ENCODE results near the gene FMNL2.

The FMNL2 gene

DNA sequence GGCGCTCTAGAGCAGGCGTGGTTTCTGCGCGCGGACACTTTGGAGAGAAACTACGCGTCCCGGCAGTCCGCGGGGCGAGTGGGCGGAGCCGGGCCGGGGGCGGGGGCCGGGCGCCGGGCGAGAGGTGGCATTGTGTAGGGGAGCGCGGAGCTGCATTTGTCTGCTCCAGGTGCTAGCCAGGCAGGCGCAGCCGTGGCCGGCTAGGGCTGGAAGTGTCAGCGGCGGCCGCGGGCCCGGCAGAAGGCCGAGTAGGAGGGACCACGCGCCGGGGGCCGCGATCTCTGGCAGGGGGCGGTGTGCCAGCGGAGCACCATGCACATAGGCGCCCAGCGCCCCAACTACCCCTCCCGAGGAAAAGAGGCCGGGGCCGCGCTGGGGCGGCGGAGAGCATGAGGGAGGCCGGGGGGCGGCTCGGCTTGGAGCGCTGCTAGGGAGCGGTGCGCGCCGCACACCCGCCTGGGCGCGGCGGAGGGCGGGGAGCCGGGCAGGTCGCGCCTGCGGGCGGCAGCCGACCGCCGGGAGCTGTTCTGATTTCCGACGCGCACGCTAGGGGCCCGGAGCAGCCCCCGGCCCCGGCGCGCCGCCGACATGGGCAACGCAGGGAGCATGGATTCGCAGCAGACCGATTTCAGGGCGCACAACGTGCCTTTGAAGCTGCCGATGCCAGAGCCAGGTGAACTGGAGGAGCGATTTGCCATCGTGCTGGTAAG is at the start of gene FMNL2:
Gene FMNL2 (plus strand): TSS at position 159 of the 710 bp plus-strand sequence.
- no peak for DNase-seq (ENCODE audit: low read depth, low spot score)

DNA sequence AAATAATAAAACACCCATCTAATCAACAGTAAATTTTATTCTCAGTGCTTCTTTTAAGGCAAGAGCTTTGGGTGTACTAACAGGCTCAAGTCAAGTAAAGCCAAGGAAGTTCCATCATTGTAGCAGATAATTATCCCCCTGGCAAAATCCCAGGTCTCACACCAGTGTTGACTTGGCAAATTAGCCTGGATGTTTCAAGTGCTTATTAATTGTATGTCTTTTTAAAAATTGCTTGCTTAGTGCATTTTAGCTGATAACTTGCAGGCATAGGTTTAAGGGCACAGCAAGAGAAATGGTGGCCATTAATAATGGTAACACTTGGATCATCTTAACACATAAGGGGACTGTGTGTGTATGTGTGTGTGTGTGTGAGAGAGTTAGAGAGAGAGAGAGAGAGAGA is 42.0 kb upstream of the FMNL2 start:
- no peak overlapping the region for H3K9ac ChIP-seq (ENCODE audit: insufficient read length)
- H3K27ac ChIP-seq = no peak overlapping the region
- H3K4me3 ChIP-seq = no peak overlapping the region
- no peaks in the 10 kb centered on the region for H3K36me3 ChIP-seq (ENCODE audit: insufficient read depth, low read length)
- no peak for DNase-seq (ENCODE audit: low read depth, low spot score)
- TF ChIP-seq EZH2 (IDR thresholded peaks at IDR 0.05) = no peak
- TF ChIP-seq FOXP2 (optimal IDR thresholded peaks at IDR 0.05; ENCODE audit: control extremely low read depth, extremely low read length, insufficient read depth) = no peak
- no peak for TF ChIP-seq POLR2AphosphoS5 (IDR thresholded peaks at IDR 0.05; ENCODE audit: borderline replicate concordance, low read depth, low read length)
- no peaks in the 10 kb centered on the region for H3K9me3 ChIP-seq (ENCODE audit: low read depth, low read length)

More for the DNA sequence above, at the start of gene FMNL2:
- H3K27ac ChIP-seq = no peak within 1 kb of the TSS
- H3K36me3 ChIP-seq (ENCODE audit: insufficient read depth, low read length) = no peaks in the 10 kb centered on the region
- H3K4me3 ChIP-seq = peak within 1 kb of the TSS; percentile 94
- peak within 1 kb of the TSS; percentile 72 for H3K9ac ChIP-seq (ENCODE audit: insufficient read length)
- TF ChIP-seq FOXP2 (optimal IDR thresholded peaks at IDR 0.05; ENCODE audit: control extremely low read depth, extremely low read length, insufficient read depth) = no peak
- peak; percentile 82; the same call in 1 of the 2 replicates for TF ChIP-seq POLR2AphosphoS5 (IDR thresholded peaks at IDR 0.05; ENCODE audit: borderline replicate concordance, low read depth, low read length)
- H3K9me3 ChIP-seq (ENCODE audit: low read depth, low read length) = no peaks in the 10 kb centered on the region

DNA sequence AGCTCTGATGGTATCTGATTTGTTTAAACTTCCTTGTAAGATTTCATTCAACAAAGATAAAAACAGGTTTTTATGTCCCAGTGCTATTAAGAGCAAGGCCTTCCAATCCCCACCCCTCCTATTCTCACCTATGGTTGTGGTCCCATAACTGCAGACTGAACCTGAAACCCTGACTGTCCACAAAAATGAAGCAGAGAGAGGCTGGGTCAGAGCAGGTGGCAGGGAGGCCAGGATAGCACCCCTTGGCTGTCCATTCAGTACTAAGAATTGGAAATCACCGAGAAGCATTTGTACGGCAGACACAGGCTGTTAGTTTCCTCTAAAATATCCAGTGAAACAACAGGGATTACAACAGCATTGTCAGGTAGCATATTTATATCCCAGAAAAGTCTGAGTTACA is 37.3 kb upstream of the FMNL2 start:
- Histone ChIP-seq H3K27ac (no peak overlapping the region), H3K36me3 (ENCODE audit: insufficient read depth, low read length) (no peaks in the 10 kb centered on the region), H3K4me3 (no peak overlapping the region), H3K9me3 (ENCODE audit: low read depth, low read length) (no peaks in the 10 kb centered on the region), H3K9ac (ENCODE audit: insufficient read length) (no peak overlapping the region)
- DNase-seq (ENCODE audit: low read depth, low spot score) = no peak
- TF ChIP-seq FOXP2 (optimal IDR thresholded peaks at IDR 0.05; ENCODE audit: control extremely low read depth, extremely low read length, insufficient read depth) = no peak
- TF ChIP-seq POLR2AphosphoS5 (IDR thresholded peaks at IDR 0.05; ENCODE audit: borderline replicate concordance, low read depth, low read length) = no peak
- TF ChIP-seq EZH2 (IDR thresholded peaks at IDR 0.05) = no peak

DNA sequence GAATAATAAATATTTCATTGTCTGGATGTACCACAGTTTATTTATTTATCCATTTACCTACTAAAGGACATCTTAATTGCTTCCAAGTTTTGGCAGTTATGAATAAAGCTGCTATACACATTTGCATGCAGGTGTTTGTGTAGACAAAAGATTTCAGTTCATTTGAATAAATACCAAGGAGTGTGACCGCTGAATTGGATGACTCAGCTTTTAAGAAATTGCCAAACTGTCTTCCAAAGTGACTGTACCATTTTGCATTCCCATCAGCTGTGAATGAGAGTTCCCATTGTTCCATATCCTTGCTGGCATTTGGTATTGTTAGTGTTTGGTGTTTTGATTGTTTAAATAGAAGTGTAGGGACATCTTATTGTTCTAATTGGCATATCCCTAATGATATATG is 36.2 kb upstream of the FMNL2 start:
- Histone ChIP-seq H3K9me3 (ENCODE audit: low read depth, low read length) (no peaks in the 10 kb centered on the region), H3K9ac (ENCODE audit: insufficient read length) (no peak overlapping the region), H3K36me3 (ENCODE audit: insufficient read depth, low read length) (no peaks in the 10 kb centered on the region), H3K4me3 (no peak overlapping the region), H3K27ac (no peak overlapping the region)
- TF ChIP-seq POLR2AphosphoS5 (IDR thresholded peaks at IDR 0.05; ENCODE audit: borderline replicate concordance, low read depth, low read length) = no peak
- TF ChIP-seq EZH2 (IDR thresholded peaks at IDR 0.05) = no peak
- TF ChIP-seq FOXP2 (optimal IDR thresholded peaks at IDR 0.05; ENCODE audit: control extremely low read depth, extremely low read length, insufficient read depth) = no peak
- DNase-seq (ENCODE audit: low read depth, low spot score) = no peak

DNA sequence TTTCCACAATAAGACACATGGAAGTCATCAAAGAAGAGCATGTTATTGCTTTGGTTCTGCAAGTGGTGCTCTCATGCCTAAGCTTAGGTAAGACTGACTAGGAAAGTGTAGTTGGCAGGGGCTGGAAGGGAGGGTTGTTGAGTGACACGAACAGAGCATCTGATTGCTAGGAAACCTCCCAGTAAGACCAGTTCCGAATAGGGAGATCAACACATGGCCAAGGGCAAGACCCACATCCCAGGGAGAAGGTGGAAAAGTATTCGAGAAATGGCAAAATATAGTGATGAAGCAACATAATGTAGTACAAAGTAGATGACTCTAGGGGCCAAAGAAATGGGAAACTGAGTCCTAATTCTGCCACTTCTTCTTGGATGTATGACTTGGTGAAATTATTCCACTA is 33.8 kb upstream of the FMNL2 start:
- Histone ChIP-seq H3K4me3 (no peak overlapping the region), H3K9ac (ENCODE audit: insufficient read length) (no peak overlapping the region), H3K27ac (no peak overlapping the region), H3K36me3 (ENCODE audit: insufficient read depth, low read length) (no peaks in the 10 kb centered on the region), H3K9me3 (ENCODE audit: low read depth, low read length) (no peaks in the 10 kb centered on the region)
- DNase-seq (ENCODE audit: low read depth, low spot score) = no peak
- TF ChIP-seq FOXP2 (optimal IDR thresholded peaks at IDR 0.05; ENCODE audit: control extremely low read depth, extremely low read length, insufficient read depth) = no peak
- no peak for TF ChIP-seq EZH2 (IDR thresholded peaks at IDR 0.05)
- no peak for TF ChIP-seq POLR2AphosphoS5 (IDR thresholded peaks at IDR 0.05; ENCODE audit: borderline replicate concordance, low read depth, low read length)

DNA sequence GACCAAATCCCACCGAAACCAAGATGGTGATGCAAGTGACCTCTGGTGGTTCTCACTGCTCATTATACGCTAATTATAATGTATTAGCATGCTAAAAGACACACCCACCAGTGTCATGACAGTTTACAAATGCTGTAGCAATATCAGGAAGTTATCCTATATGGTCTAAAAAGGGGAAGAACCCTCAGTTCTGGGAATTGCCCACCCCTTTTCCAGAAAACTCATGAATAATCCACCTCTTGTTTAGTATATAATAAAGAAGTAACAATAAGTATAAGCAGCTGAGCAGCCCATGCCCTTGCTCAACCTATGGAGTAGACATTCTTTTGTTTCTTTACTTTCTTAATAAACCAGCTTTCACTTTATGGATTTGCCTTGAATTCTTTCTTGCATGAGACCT is 31.0 kb upstream of the FMNL2 start:
- TF ChIP-seq EZH2 (IDR thresholded peaks at IDR 0.05) (no peak), FOXP2 (optimal IDR thresholded peaks at IDR 0.05; ENCODE audit: control extremely low read depth, extremely low read length, insufficient read depth) (no peak), POLR2AphosphoS5 (IDR thresholded peaks at IDR 0.05; ENCODE audit: borderline replicate concordance, low read depth, low read length) (no peak)
- no peaks in the 10 kb centered on the region for H3K36me3 ChIP-seq (ENCODE audit: insufficient read depth, low read length)
- DNase-seq (ENCODE audit: low read depth, low spot score) = no peak
- H3K9me3 ChIP-seq (ENCODE audit: low read depth, low read length) = no peaks in the 10 kb centered on the region
- no peak overlapping the region for H3K9ac ChIP-seq (ENCODE audit: insufficient read length)
- no peak overlapping the region for H3K27ac ChIP-seq
- no peak overlapping the region for H3K4me3 ChIP-seq

DNA sequence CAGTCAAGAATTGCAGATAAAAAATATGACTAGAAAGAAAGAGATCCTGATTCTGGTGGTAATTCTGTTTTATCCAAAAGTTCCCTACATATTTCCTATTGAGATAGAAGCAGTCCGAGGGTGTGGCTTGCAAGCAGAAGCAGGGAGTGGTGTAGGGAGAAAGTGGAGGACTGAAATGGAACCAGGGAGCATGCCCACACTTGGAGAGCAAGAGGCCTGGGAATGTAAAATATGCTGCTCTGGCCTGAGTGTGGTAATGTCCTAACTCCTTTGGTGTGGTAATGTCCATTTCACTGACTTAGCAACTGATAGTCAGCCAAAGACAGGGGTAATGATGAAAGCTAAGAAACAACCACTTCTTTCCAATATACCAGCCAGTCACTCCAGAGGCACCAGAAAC is 30.1 kb upstream of the FMNL2 start:
- Histone ChIP-seq H3K4me3 (no peak overlapping the region), H3K9me3 (ENCODE audit: low read depth, low read length) (no peaks in the 10 kb centered on the region), H3K36me3 (ENCODE audit: insufficient read depth, low read length) (no peaks in the 10 kb centered on the region), H3K27ac (no peak overlapping the region), H3K9ac (ENCODE audit: insufficient read length) (no peak overlapping the region)
- TF ChIP-seq POLR2AphosphoS5 (IDR thresholded peaks at IDR 0.05; ENCODE audit: borderline replicate concordance, low read depth, low read length) (no peak), EZH2 (IDR thresholded peaks at IDR 0.05) (no peak), FOXP2 (optimal IDR thresholded peaks at IDR 0.05; ENCODE audit: control extremely low read depth, extremely low read length, insufficient read depth) (no peak)
- DNase-seq (ENCODE audit: low read depth, low spot score) = no peak

DNA sequence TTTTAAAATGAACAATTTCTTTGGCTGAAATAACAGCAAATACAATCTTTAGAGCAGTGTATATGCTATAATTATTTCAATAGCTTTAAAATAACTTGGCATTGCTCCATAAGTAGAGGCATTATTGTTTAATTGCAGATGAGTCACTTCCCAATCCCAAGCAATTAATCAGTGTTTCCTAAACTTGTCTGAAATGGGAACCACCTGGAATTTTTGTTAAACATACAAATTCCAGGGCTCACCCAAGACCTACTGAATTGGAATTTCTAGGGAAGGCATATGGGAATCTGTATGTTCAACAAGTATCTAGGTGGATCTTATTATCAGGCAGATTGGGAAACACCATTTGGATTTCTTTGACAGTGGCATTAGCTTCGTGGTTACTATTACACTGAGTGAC is 27.1 kb upstream of the FMNL2 start:
- TF ChIP-seq EZH2 (IDR thresholded peaks at IDR 0.05) (no peak), POLR2AphosphoS5 (IDR thresholded peaks at IDR 0.05; ENCODE audit: borderline replicate concordance, low read depth, low read length) (no peak), FOXP2 (optimal IDR thresholded peaks at IDR 0.05; ENCODE audit: control extremely low read depth, extremely low read length, insufficient read depth) (no peak)

More for the DNA sequence above, 27.1 kb upstream of the FMNL2 start:
- Histone ChIP-seq H3K36me3 (ENCODE audit: insufficient read depth, low read length) (no peaks in the 10 kb centered on the region), H3K9ac (ENCODE audit: insufficient read length) (no peak overlapping the region), H3K9me3 (ENCODE audit: low read depth, low read length) (no peaks in the 10 kb centered on the region), H3K4me3 (no peak overlapping the region), H3K27ac (no peak overlapping the region)
- no peak for DNase-seq (ENCODE audit: low read depth, low spot score)
